HG02840 (cell line): ENCODE measurements around the gene ANKRD63.
A peak's percentile ranks its signal among the peaks of the same experiment; 100 is the strongest.

Experiments
- ATAC-seq: cut with Tn5 transposase; IDR thresholded peaks from one replicate; pipeline ENCODE4 v1.9.1; 2021; ENCODE audit warnings: mild to moderate bottlenecking, moderate library complexity, moderate number of reproducible peaks; ENCODE audit not compliant: unreplicated experiment, low FRiP score

The ANKRD63 gene

GRCh38 chr15:40282869-40283614, at the start of gene ANKRD63:
ANKRD63 (minus strand) TSS chr15:40283064; CDS start chr15:40282586, 478 bp downstream.
- ATAC-seq, result no peak

GRCh38 chr15:40332113-40332781, 49.4 kb upstream of the ANKRD63 start:
- no peak for ATAC-seq

- ATAC-seq, result no peak
Measured at GRCh38 chr15:40331637-40332036, 48.8 kb upstream of the ANKRD63 start.

GRCh38 chr15:40331026-40331425, 48.2 kb upstream of the ANKRD63 start:
- no peak for ATAC-seq

- no peak for ATAC-seq
Measured at GRCh38 chr15:40330368-40330836, 47.5 kb upstream of the ANKRD63 start.

- no peak for ATAC-seq
Measured at GRCh38 chr15:40329804-40330203, 46.9 kb upstream of the ANKRD63 start.

- no peak for ATAC-seq
Measured at GRCh38 chr15:40328751-40329150, 45.9 kb upstream of the ANKRD63 start.

GRCh38 chr15:40328176-40328575, 45.3 kb upstream of the ANKRD63 start:
- no peak for ATAC-seq

GRCh38 chr15:40327457-40327856, 44.6 kb upstream of the ANKRD63 start:
- no peak for ATAC-seq

- ATAC-seq, result no peak
Measured at GRCh38 chr15:40325700-40326099, 42.8 kb upstream of the ANKRD63 start.

GRCh38 chr15:40325188-40325587, 42.3 kb upstream of the ANKRD63 start:
- ATAC-seq, result no peak

- ATAC-seq, result peak; percentile 8
Measured at GRCh38 chr15:40323953-40324937, 41.4 kb upstream of the ANKRD63 start.

GRCh38 chr15:40323239-40323952, 40.5 kb upstream of the ANKRD63 start, which contains the start of gene INAFM2:
INAFM2 (plus strand) TSS chr15:40323692; CDS start chr15:40324056, 364 bp downstream.
- ATAC-seq, result peak; percentile 85

GRCh38 chr15:40322531-40323238, 39.8 kb upstream of the ANKRD63 start:
- no peak for ATAC-seq

- ATAC-seq, result no peak
Measured at GRCh38 chr15:40320931-40321371, 38.1 kb upstream of the ANKRD63 start.

- no peak for ATAC-seq
Measured at GRCh38 chr15:40320409-40320808, 37.5 kb upstream of the ANKRD63 start.

GRCh38 chr15:40317580-40317979, 34.7 kb upstream of the ANKRD63 start:
- no peak for ATAC-seq

GRCh38 chr15:40316931-40317330, 34.1 kb upstream of the ANKRD63 start:
- no peak for ATAC-seq

- ATAC-seq, result no peak
Measured at GRCh38 chr15:40314723-40315276, 31.9 kb upstream of the ANKRD63 start.
